ENCODE measurements around the gene IPPK.

- TF ChIP-seq POLR2AphosphoS5 (IDR thresholded peaks at IDR 0.05) = no peak
- no peak for TF ChIP-seq CTCF (IDR thresholded peaks at IDR 0.05)
Measured at GRCh38 chr9:92614763-92615461, 55.0 kb downstream of the IPPK start.

Measured in prostate gland (tissue), 2 donors.